NCI-H774 (cell line): Measurements from ENCODE around the gene BMP7.
"Not testable (repeated sequence)": the region's sequence is repeated elsewhere in the genome, so short reads cannot be mapped to it uniquely, and the experiment has no call there.

Source experiments
- DNase-seq: peaks from one replicate; lab custom pipeline; 2025; lab: John Stamatoyannopoulos, UW

BMP7 gene

GRCh38 chr20:57265336-57265996 lies 975 bp downstream of the BMP7 start:
- DNase-seq = no peak

- DNase-seq = not testable (repeated sequence)
Observed at GRCh38 chr20:57264908-57265335, 1.5 kb downstream of the BMP7 start.

GRCh38 chr20:57263801-57264792 lies 2.3 kb downstream of the BMP7 start:
- DNase-seq = no peak

GRCh38 chr20:57262784-57263609 lies 3.4 kb downstream of the BMP7 start:
- DNase-seq = no peak

- DNase-seq = no peak
Observed at GRCh38 chr20:57262301-57262700, 4.1 kb downstream of the BMP7 start.

- no peak for DNase-seq
Observed at GRCh38 chr20:57261457-57262251, 4.8 kb downstream of the BMP7 start.

GRCh38 chr20:57260934-57261333 lies 5.5 kb downstream of the BMP7 start:
- no peak for DNase-seq

- no peak for DNase-seq
Observed at GRCh38 chr20:57259938-57260921, 6.2 kb downstream of the BMP7 start.

GRCh38 chr20:57259121-57259937 lies 7.1 kb downstream of the BMP7 start:
- DNase-seq = no peak

GRCh38 chr20:57257701-57258453 lies 8.6 kb downstream of the BMP7 start:
- no peak for DNase-seq

- no peak for DNase-seq
Observed at GRCh38 chr20:57256908-57257307, 9.5 kb downstream of the BMP7 start.

- no peak for DNase-seq
Observed at GRCh38 chr20:57256205-57256604, 10.2 kb downstream of the BMP7 start.

GRCh38 chr20:57255183-57255582 lies 11.3 kb downstream of the BMP7 start:
- no peak for DNase-seq

GRCh38 chr20:57252559-57253162 lies 13.8 kb downstream of the BMP7 start:
- no peak for DNase-seq

- no peak for DNase-seq
Observed at GRCh38 chr20:57251949-57252348, 14.5 kb downstream of the BMP7 start.

GRCh38 chr20:57251344-57251743 lies 15.1 kb downstream of the BMP7 start:
- DNase-seq = no peak

- no peak for DNase-seq
Observed at GRCh38 chr20:57250607-57251343, 15.7 kb downstream of the BMP7 start.
